ENCODE data around the gene GNB1L.
"Not testable (repeated sequence)": the region's sequence is repeated elsewhere in the genome, so short reads cannot be mapped to it uniquely, and the experiment has no call there.

The GNB1L gene

GRCh38 chr22:19884161-19884953 lies 29.7 kb upstream of the GNB1L start:
- no peak for DNase-seq
- peaks cover 19 to 23% of the 10 kb centered on the region in 2 donors for H3K4me1 Mint-ChIP-seq

DNA sequence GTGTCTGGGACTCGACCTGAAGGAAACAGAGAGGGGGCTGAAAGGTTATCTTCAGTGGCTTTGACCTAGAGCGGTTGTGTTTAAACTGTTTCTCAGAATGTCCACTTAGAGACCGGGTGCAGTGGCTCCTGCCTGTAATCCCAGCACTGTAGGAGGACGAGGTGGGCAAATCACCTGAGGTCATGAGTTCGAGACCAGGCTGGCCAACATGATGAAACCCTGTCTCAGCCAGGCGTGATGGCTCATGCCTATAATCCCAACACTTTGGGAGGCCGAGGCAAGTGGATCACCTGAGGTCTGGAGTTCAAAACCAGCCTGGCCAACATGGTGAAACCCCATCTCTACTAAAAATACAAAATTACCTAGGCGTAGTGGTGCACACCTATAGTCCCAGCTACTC lies 28.8 kb upstream of the GNB1L start:
- not testable (repeated sequence) for H3K27ac Mint-ChIP-seq; H3K4me3 Mint-ChIP-seq; ATAC-seq (replicated peaks); DNase-seq; H3K36me3 Mint-ChIP-seq; H3K27me3 Mint-ChIP-seq; H3K9me3 Mint-ChIP-seq
- peaks cover 19 to 23% of the 10 kb centered on the region in 2 donors for H3K4me1 Mint-ChIP-seq

More at GRCh38 chr22:19884161-19884953, 29.7 kb upstream of the GNB1L start:
- Mint-ChIP-seq H3K27me3 (no peaks in the 10 kb centered on the region), H3K9me3 (no peaks in the 10 kb centered on the region), H3K4me3 (no peak overlapping the region), H3K36me3 (peaks cover 4 to 5% of the 10 kb centered on the region in 2 donors), H3K27ac (no peak overlapping the region)
- ATAC-seq (replicated peaks), result no peak

GRCh38 chr22:19882446-19883381 lies 28.0 kb upstream of the GNB1L start:
- ATAC-seq (replicated peaks) (no peak), DNase-seq (no peak)
- H3K27ac Mint-ChIP-seq, result peak overlapping the region; percentile 14
- no peaks in the 10 kb centered on the region for H3K27me3 Mint-ChIP-seq
- H3K4me1 Mint-ChIP-seq, result peaks cover 19 to 23% of the 10 kb centered on the region in 2 donors
- H3K9me3 Mint-ChIP-seq, result no peaks in the 10 kb centered on the region
- no peak overlapping the region for H3K4me3 Mint-ChIP-seq
- H3K36me3 Mint-ChIP-seq, result peaks cover 1 to 9% of the 10 kb centered on the region in 2 donors

- peaks cover 5 to 6% of the 10 kb centered on the region in 2 donors for H3K4me1 Mint-ChIP-seq
- no peak for DNase-seq
- peaks cover 1 to 9% of the 10 kb centered on the region in 2 donors for H3K36me3 Mint-ChIP-seq
- ATAC-seq (replicated peaks), result no peak
- no peak overlapping the region for H3K27ac Mint-ChIP-seq
- no peaks in the 10 kb centered on the region for H3K27me3 Mint-ChIP-seq
- no peaks in the 10 kb centered on the region for H3K9me3 Mint-ChIP-seq
- no peak overlapping the region for H3K4me3 Mint-ChIP-seq
These were observed 26.3 kb upstream of the GNB1L start for GRCh38 chr22:19880786-19881569.

DNA sequence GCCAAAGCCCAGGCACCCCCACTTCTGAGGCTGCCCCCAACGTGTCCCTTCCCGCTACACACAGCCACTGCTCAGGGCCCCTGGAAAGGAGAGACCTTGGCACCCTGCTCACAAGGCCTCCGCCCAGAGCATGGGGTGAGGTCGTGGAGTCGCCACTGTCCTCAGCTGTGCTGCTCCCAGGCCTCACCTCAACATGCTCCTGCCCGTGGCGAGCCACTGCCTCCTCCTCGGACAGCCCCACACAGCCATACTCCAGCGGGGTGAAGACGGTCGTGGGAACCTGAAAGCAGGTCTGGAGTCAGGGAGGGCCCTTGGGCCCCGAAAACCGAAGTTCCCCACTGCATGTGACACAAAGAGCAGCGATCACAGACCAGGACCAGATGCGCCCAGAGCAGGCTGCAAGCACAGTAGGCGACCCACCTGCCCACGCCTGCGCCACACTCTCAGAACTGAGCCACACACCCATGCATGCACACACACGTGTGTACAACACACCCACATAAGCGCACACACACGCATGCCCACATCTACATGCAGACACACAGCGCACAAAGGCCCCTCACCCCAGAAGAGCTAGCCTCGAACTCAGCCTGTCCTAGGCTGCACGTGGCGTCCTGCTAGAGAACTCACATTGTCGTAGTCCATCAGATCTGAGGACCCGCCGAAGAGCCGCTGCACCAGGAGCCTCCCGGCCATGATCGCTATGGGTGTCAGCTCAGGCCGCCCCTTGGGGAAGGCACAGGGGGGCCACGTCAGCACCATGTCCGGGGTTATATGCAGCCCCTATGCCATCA lies 25.5 kb upstream of the GNB1L start:
- no peak overlapping the region for H3K4me3 Mint-ChIP-seq
- H3K4me1 Mint-ChIP-seq, result no peaks in the 10 kb centered on the region
- no peak for DNase-seq
- H3K27me3 Mint-ChIP-seq, result no peaks in the 10 kb centered on the region
- no peaks in the 10 kb centered on the region for H3K9me3 Mint-ChIP-seq
- no peak for ATAC-seq (replicated peaks)
- H3K27ac Mint-ChIP-seq, result no peak overlapping the region
- H3K36me3 Mint-ChIP-seq, result peaks cover 0 to 5% of the 10 kb centered on the region in 2 donors

- peaks cover 0 to 5% of the 10 kb centered on the region in 2 donors for H3K36me3 Mint-ChIP-seq
- DNase-seq, result no peak
- no peak for ATAC-seq (replicated peaks)
- H3K4me1 Mint-ChIP-seq, result no peaks in the 10 kb centered on the region
- no peaks in the 10 kb centered on the region for H3K27me3 Mint-ChIP-seq
- no peaks in the 10 kb centered on the region for H3K9me3 Mint-ChIP-seq
- H3K4me3 Mint-ChIP-seq, result no peak overlapping the region
- H3K27ac Mint-ChIP-seq, result no peak overlapping the region
These were observed 24.9 kb upstream of the GNB1L start for GRCh38 chr22:19879643-19879991.

DNA sequence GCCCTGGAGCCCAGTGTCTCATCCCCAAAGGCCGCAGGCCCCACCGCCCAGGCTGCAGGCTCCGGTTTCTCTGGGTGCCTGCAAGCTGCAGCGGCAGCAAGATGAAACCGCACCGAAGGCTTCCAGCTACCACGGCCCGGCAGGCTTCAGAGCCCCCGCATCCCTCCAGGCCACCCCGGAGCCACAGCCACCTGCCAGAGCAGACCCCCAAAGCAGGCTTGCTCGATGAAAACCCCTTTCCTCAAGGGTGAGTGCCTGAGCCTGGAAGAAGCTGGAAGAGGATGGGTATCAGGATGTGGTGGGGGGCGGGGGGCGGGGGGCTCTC lies 24.5 kb upstream of the GNB1L start:
- Mint-ChIP-seq H3K4me1 (no peaks in the 10 kb centered on the region), H3K36me3 (peaks cover 0 to 5% of the 10 kb centered on the region in 2 donors), H3K4me3 (no peak overlapping the region), H3K9me3 (no peaks in the 10 kb centered on the region), H3K27me3 (no peaks in the 10 kb centered on the region), H3K27ac (no peak overlapping the region)
- DNase-seq (no peak), ATAC-seq (replicated peaks) (no peak)

GRCh38 chr22:19878461-19879245 lies 24.0 kb upstream of the GNB1L start:
- Mint-ChIP-seq H3K9me3 (no peaks in the 10 kb centered on the region), H3K36me3 (peaks cover 0 to 5% of the 10 kb centered on the region in 2 donors), H3K4me3 (no peak overlapping the region), H3K27me3 (no peaks in the 10 kb centered on the region), H3K27ac (no peak overlapping the region), H3K4me1 (no peaks in the 10 kb centered on the region)
- DNase-seq, result no peak
- no peak for ATAC-seq (replicated peaks)

DNA sequence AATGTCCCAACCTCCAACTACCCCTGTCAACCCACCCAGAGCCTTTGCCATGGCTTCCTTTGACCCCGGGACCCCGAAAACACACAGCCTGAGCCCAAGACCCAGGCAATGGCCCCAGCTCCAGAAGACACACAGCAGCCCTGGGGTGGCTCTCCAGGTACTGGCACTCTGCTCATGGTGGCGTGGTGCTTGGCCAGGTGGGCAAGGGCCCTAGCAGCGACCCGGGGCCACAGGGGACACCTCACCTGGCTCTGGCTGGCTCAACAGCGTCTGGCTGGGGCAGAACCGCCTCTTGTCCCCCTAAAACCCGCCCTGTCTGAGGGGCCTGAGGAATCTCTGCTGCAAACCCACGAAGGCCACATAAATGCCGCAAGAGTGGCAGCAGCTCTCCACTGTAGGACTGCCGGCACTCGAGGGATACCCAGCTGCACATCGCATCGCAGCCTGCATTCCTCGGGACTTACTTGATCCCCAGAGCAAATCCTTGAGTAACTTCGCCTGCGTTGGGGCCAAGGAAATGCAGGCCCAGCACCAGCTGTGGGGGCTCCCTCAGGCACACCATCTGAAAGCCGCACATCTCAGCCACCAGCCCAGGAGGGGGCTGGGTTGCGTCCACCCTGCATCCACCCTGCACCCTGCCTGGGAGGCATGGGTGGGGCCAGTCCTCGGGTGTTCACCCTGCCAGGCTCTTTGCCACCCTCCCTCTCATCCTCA lies 23.1 kb upstream of the GNB1L start:
- no peaks in the 10 kb centered on the region for H3K27me3 Mint-ChIP-seq
- ATAC-seq (replicated peaks) (no peak), DNase-seq (no peak)
- no peaks in the 10 kb centered on the region for H3K9me3 Mint-ChIP-seq
- H3K4me1 Mint-ChIP-seq, result no peaks in the 10 kb centered on the region
- peaks cover 0 to 5% of the 10 kb centered on the region in 2 donors for H3K36me3 Mint-ChIP-seq
- no peak overlapping the region for H3K27ac Mint-ChIP-seq
- H3K4me3 Mint-ChIP-seq, result no peak overlapping the region

DNA sequence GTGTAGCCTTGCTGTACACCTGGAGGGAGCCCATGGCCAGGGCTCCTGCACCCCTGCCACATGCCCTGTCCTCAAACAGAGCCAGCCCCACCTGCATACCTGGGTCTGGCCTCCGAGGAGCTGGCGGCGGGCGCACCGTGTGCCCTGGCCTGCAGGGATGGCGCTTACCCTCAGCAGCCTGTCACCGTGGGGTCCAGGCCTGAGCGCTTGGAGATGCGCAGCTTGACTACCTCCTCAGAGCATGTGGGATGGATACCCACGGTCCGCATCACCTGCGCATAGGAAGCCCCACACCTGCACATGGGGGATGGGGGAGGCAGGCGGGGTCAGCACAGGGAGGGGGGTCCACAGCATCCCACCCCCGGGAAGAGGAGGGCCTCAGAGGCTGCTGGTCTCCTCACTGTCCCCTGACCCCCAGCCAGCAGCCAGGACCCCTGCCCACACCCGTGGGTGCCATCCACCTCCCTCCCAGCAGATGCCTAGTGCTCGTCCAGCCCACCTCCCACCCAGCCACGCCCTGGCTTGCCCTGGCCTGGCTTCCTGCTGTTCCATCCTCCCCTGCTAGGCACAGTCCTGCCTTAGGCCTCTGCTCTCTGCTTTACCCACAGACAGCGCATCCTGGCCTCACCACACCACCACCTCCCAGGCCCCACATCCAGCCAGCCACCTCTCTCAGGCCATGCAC lies 22.4 kb upstream of the GNB1L start:
- ATAC-seq (replicated peaks), result no peak
- no peak overlapping the region for H3K4me3 Mint-ChIP-seq

GRCh38 chr22:19876314-19876940 lies 21.8 kb upstream of the GNB1L start:
- no peaks in the 10 kb centered on the region for H3K27me3 Mint-ChIP-seq
- no peak overlapping the region for H3K27ac Mint-ChIP-seq
- no peaks in the 10 kb centered on the region for H3K9me3 Mint-ChIP-seq
- DNase-seq, result no peak
- no peak for ATAC-seq (replicated peaks)
- H3K36me3 Mint-ChIP-seq, result peaks cover 0 to 5% of the 10 kb centered on the region in 2 donors
- H3K4me1 Mint-ChIP-seq, result no peaks in the 10 kb centered on the region
- no peak overlapping the region for H3K4me3 Mint-ChIP-seq

More for the DNA sequence above, 22.4 kb upstream of the GNB1L start:
- Mint-ChIP-seq H3K4me1 (no peaks in the 10 kb centered on the region), H3K27me3 (no peaks in the 10 kb centered on the region), H3K9me3 (no peaks in the 10 kb centered on the region), H3K36me3 (peaks cover 0 to 5% of the 10 kb centered on the region in 2 donors), H3K27ac (no peak overlapping the region)
- no peak for DNase-seq
